CD4-positive, alpha-beta T cell treated with Interleukin-6 at 100 ng/mL for 8 hours (primary cell): ENCODE results near the gene NXT1.

Source experiments
- DNase-seq: peaks from one replicate; pipeline ENCODE4 v3.0.0-alpha.2; 2020; ENCODE audit warnings: mixed read lengths, low spot score

Gene NXT1

GRCh38 chr20:23391707-23392310 lies 41.2 kb downstream of the NXT1 start:
- no peak for DNase-seq

GRCh38 chr20:23393996-23394775 lies 43.6 kb downstream of the NXT1 start:
- DNase-seq = no peak

- DNase-seq = no peak
Observed at GRCh38 chr20:23396950-23397627, 46.5 kb downstream of the NXT1 start.

GRCh38 chr20:23397961-23398360 lies 47.4 kb downstream of the NXT1 start:
- no peak for DNase-seq

GRCh38 chr20:23399568-23400241 lies 49.1 kb downstream of the NXT1 start:
- DNase-seq = no peak

- DNase-seq = no peak
Observed at GRCh38 chr20:23401051-23401450, 50.5 kb downstream of the NXT1 start.

GRCh38 chr20:23403751-23404150 lies 53.2 kb downstream of the NXT1 start:
- no peak for DNase-seq

- no peak for DNase-seq
Observed at GRCh38 chr20:23404196-23404595, 53.6 kb downstream of the NXT1 start.
